Activated CD4-positive, alpha-beta T cell treated with anti-CD3 and anti-CD28 coated beads, Interleukin-2, Interleukin-4, amounts not matched to agents 100 ng/mL and 50 ng/mL, durations not matched to agents 16 hours and 8 hours (primary cell): Measurements from ENCODE around the gene PLD6.
A peak's percentile ranks its signal among the peaks of the same experiment; 100 is the strongest.

Source experiments
- DNase-seq: peaks from one replicate; pipeline ENCODE4 v3.0.0-alpha.2; 2020; ENCODE audit warnings: low spot score

Gene PLD6

GRCh38 chr17:17153709-17154108 lies 52.4 kb downstream of the PLD6 start:
- DNase-seq = no peak

DNA sequence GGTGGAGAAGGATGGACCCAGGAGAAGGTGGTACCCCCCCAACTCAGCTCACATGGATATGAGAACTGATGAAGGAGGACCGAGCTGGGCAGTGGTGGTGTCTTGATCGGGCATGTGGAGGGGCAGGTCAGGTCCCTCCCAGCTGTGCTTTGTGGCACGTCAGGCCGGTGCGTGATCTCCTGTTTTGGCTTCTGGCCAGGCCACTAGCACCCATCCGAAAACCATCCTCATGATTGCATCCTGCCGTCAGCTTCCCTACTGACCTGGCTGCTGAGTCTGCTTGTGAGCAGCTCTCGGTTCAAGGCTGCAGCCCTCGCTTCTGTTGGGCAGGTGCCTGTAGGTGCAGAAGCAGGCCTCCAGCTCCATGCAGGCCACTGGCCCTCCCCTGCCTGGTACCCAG lies 53.1 kb downstream of the PLD6 start:
- no peak for DNase-seq

GRCh38 chr17:17152385-17152784 lies 53.7 kb downstream of the PLD6 start:
- DNase-seq = no peak

- peak; percentile 71 for DNase-seq
These were observed 54.2 kb downstream of the PLD6 start for GRCh38 chr17:17151962-17152361.

- DNase-seq = no peak
These were observed 54.6 kb downstream of the PLD6 start for GRCh38 chr17:17151541-17151940.

- peak; percentile 82 for DNase-seq
These were observed 55.1 kb downstream of the PLD6 start for GRCh38 chr17:17151055-17151454.
